PC-9 (cell line): Measurements from ENCODE around the gene MICU2. TPM values are rescaled to one million over a fixed set of nuclear protein-coding genes. Genes with fewer than 3 reads are reported as not detected.

ENCODE experiments used
- BruUV-seq: library from RNA; stranded (reverse); fragments of 400-500 nt; replicated peaks from 2 replicates; lab custom pipeline; 2021; lab: Mats Ljungman, UMichigan
- CTCF ChIA-PET: fragments of 300-600 bp; sonication (Branson Sonifier 250); formaldehyde crosslinking; loops from one replicate; lab custom pipeline; 2022; ENCODE audit warnings: antibody characterized with exemption; lab: Charles Lee
- POLR2A ChIA-PET: fragments of 300-600 bp; sonication (Branson Sonifier 250); formaldehyde crosslinking; loops from one replicate; lab custom pipeline; 2022; ENCODE audit warnings: antibody characterized with exemption; ENCODE audit not compliant: unreplicated experiment; lab: Charles Lee
- DNase-seq, 2 experiments: peaks; one replicate each; pipeline versions ENCODE4 v3.0.0 to v3.0.0-alpha.2; 2015 to 2022; ENCODE audit warnings: mixed read lengths in 1 of 2
- H2AFZ ChIP-seq: fragments of 200-600 bp; sonication (generic); 2 replicates; pipeline ENCODE4 v1.8.1; 2017; ENCODE audit warnings: antibody characterized with exemption
- H3F3A ChIP-seq: fragments of 200-600 bp; sonication (generic); 2 replicates; pipeline ENCODE4 v1.8.1; 2017; ENCODE audit warnings: antibody characterized with exemption, mild to moderate bottlenecking, low read depth; ENCODE audit not compliant: insufficient read depth
- H3K27ac ChIP-seq: fragments of 200-600 bp; sonication (generic); 2 replicates; pipeline ENCODE4 v1.6.1; 2016; ENCODE audit warnings: mixed run types
- H3K27me3 ChIP-seq: fragments of 200-600 bp; sonication (generic); 2 replicates; pipeline ENCODE4 v1.6.1; 2016; ENCODE audit warnings: low read depth, mixed run types; ENCODE audit not compliant: insufficient read depth
- H3K36me3 ChIP-seq: fragments of 200-600 bp; sonication (generic); 2 replicates; pipeline ENCODE4 v1.6.1; 2016; ENCODE audit warnings: low read depth, mixed run types
- H3K4me1 ChIP-seq: fragments of 200-600 bp; sonication (generic); replicated peaks from 2 replicates; pipeline ENCODE4 v1.6.1; 2016; ENCODE audit warnings: mixed run types; ENCODE audit not compliant: insufficient read depth
- H3K4me2 ChIP-seq: fragments of 200-600 bp; sonication (generic); 2 replicates; pipeline ENCODE4 v1.6.1; 2017; ENCODE audit warnings: mixed run types
- H3K4me3 ChIP-seq: fragments of 200-600 bp; sonication (generic); 2 replicates; pipeline ENCODE4 v1.6.1; 2016; ENCODE audit warnings: mixed run types
- H3K79me2 ChIP-seq: fragments of 200-600 bp; sonication (generic); 2 replicates; pipeline ENCODE4 v1.6.1; 2017; ENCODE audit warnings: low read depth, mixed run types
- H3K9me2 ChIP-seq: fragments of 200-600 bp; sonication (generic); 2 replicates; pipeline ENCODE4 v1.8.1; 2017; ENCODE audit warnings: mild to moderate bottlenecking; ENCODE audit not compliant: insufficient read depth
- H3K9me3 ChIP-seq: fragments of 200-600 bp; sonication (generic); 2 replicates; pipeline ENCODE4 v1.8.1; 2016; ENCODE audit warnings: low read depth; ENCODE audit not compliant: insufficient read depth
- H4K20me1 ChIP-seq: fragments of 200-600 bp; sonication (generic); 2 replicates; pipeline ENCODE4 v1.8.1; 2017; ENCODE audit not compliant: insufficient read depth
- EZH2 ChIP-seq: fragments of 200-600 bp; sonication (generic); IDR thresholded peaks from 2 replicates; pipeline ENCODE4 v1.8.0; 2017; ENCODE audit warnings: antibody characterized with exemption, low read depth
- intact Hi-C: fragments of 100-400 bp; cut with micrococcal nuclease; formaldehyde crosslinking; loops from one replicate; pipeline ENCODE4 v1.10.0; 2022; ENCODE audit not compliant: unreplicated experiment
- total RNA-seq: library from RNA; stranded (reverse); gene quantifications from 2 replicates; pipeline ENCODE4 v1.2.3, GENCODE V29; 2021
- TF ChIP-seq, protein P1 (sequence below): fragments of 200-600 bp; sonication (generic); conservative IDR thresholded peaks from 2 replicates; pipeline ENCODE4 v1.6.1; 2017; ENCODE audit warnings: mixed run types, antibody characterized with exemption, mild to moderate bottlenecking, moderate library complexity

MICU2 gene
- total RNA-seq, 1 experiment from 2014 or later: 18.3 TPM

- Histone ChIP-seq H3F3A (no peaks in the 10 kb centered on the region; the same call in 1 of the 2 replicates), H3K79me2 (no peaks in the 10 kb centered on the region), H3K4me1 (no peaks in the 10 kb centered on the region), H3K36me3 (no peaks in the 10 kb centered on the region), H2AFZ (no peak overlapping the region), H4K20me1 (no peaks in the 10 kb centered on the region), H3K27me3 (no peaks in the 10 kb centered on the region), H3K27ac (no peak overlapping the region), H3K9me3 (no peaks in the 10 kb centered on the region), H3K4me2 (no peak overlapping the region), H3K4me3 (no peak overlapping the region), H3K9me2 (no peaks in the 10 kb centered on the region)
- TF ChIP-seq, protein P1, sequence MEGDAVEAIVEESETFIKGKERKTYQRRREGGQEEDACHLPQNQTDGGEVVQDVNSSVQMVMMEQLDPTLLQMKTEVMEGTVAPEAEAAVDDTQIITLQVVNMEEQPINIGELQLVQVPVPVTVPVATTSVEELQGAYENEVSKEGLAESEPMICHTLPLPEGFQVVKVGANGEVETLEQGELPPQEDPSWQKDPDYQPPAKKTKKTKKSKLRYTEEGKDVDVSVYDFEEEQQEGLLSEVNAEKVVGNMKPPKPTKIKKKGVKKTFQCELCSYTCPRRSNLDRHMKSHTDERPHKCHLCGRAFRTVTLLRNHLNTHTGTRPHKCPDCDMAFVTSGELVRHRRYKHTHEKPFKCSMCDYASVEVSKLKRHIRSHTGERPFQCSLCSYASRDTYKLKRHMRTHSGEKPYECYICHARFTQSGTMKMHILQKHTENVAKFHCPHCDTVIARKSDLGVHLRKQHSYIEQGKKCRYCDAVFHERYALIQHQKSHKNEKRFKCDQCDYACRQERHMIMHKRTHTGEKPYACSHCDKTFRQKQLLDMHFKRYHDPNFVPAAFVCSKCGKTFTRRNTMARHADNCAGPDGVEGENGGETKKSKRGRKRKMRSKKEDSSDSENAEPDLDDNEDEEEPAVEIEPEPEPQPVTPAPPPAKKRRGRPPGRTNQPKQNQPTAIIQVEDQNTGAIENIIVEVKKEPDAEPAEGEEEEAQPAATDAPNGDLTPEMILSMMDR: no peak
- no peak for TF ChIP-seq EZH2
- no peak for DNase-seq
- BruUV-seq: no TSS peak
- ChIA-PET POLR2A (no interaction called here), CTCF (no interaction called here)
- intact Hi-C loops: no loop called here
Observed at GRCh38 chr13:21550918-21551317, 53.1 kb downstream of the MICU2 start.

GRCh38 chr13:21549633-21550032, 54.3 kb downstream of the MICU2 start:
- Histone ChIP-seq H3K4me1 (no peaks in the 10 kb centered on the region), H3K36me3 (no peaks in the 10 kb centered on the region), H4K20me1 (no peaks in the 10 kb centered on the region), H3K9me2 (no peaks in the 10 kb centered on the region), H3K27me3 (no peaks in the 10 kb centered on the region), H2AFZ (no peak overlapping the region), H3K79me2 (no peaks in the 10 kb centered on the region), H3K9me3 (no peaks in the 10 kb centered on the region), H3K27ac (no peak overlapping the region), H3K4me2 (no peak overlapping the region), H3F3A (no peaks in the 10 kb centered on the region; the same call in 1 of the 2 replicates), H3K4me3 (no peak overlapping the region)
- POLR2A ChIA-PET: no interaction called here
- DNase-seq: no peak
- no peak for TF ChIP-seq EZH2
- TF ChIP-seq, protein P1: no peak
- BruUV-seq: no TSS peak
- CTCF ChIA-PET: no interaction called here
- intact Hi-C loops: no loop called here

DNA sequence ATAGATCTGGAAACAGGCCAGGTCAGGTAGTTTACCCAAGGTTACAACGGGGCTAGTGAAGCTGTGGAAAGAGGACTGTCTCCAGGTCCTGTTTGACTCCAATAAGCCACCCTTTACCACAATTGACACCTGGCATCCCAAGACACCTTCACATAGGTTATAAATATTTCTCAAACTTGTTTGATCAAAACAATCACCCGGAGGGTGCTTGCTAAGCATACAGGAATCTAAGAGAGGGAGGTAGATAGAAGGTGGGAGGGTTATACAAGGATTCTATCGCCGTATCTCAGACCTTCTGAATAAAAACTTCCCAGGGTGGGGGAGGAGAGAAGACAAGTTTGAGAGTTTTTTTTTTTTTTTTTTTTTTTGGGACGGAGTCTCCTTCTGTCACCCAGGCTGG, 55.4 kb downstream of the MICU2 start:
- BruUV-seq: no TSS peak
- H3K4me2 ChIP-seq: no peak overlapping the region
- no peaks in the 10 kb centered on the region; the same call in 1 of the 2 replicates for H3F3A ChIP-seq
- no peaks in the 10 kb centered on the region for H3K79me2 ChIP-seq
- no peak for TF ChIP-seq EZH2
- TF ChIP-seq, protein P1: no peak
- POLR2A ChIA-PET: no interaction called here
- intact Hi-C loops: no loop called here
- H4K20me1 ChIP-seq: peaks cover 4% of the 10 kb centered on the region; the same call in 1 of the 2 replicates
- H3K27ac ChIP-seq: no peak overlapping the region
- no peaks in the 10 kb centered on the region for H3K27me3 ChIP-seq
- no peaks in the 10 kb centered on the region for H3K9me2 ChIP-seq
- no peaks in the 10 kb centered on the region for H3K36me3 ChIP-seq
- CTCF ChIA-PET: no interaction called here
- H2AFZ ChIP-seq: no peak overlapping the region
- no peaks in the 10 kb centered on the region for H3K9me3 ChIP-seq
- DNase-seq: peak in 1 of 2 experiments; percentile 77
- H3K4me3 ChIP-seq: no peak overlapping the region
- H3K4me1 ChIP-seq: no peaks in the 10 kb centered on the region
